HG02840 (cell line): ENCODE results near the gene CACNA1D.

Experiments used
- ATAC-seq: cut with Tn5 transposase; IDR thresholded peaks from one replicate; pipeline ENCODE4 v1.9.1; 2021; ENCODE audit warnings: mild to moderate bottlenecking, moderate library complexity, moderate number of reproducible peaks; ENCODE audit not compliant: unreplicated experiment, low FRiP score

CACNA1D gene

DNA sequence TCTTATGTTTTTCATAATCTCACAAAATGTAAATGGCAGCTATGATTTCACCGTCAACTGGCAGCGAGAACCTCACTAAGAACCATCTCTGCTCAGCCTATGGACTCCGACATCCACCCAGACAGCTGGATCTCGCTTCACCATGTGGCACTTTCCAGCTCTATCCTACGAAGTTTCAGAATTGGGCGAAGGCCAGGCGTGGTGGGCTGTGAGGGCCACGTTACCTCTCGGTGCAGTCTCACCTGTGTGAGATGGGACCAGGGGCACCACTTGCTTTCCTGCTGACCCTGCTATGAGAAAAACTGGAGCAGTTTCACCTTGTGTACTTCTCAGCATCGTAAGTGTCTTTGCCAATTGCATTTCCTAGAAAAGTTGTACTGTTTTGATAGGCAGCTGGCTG, 319.5 kb downstream of the CACNA1D start:
- no peak for ATAC-seq

DNA sequence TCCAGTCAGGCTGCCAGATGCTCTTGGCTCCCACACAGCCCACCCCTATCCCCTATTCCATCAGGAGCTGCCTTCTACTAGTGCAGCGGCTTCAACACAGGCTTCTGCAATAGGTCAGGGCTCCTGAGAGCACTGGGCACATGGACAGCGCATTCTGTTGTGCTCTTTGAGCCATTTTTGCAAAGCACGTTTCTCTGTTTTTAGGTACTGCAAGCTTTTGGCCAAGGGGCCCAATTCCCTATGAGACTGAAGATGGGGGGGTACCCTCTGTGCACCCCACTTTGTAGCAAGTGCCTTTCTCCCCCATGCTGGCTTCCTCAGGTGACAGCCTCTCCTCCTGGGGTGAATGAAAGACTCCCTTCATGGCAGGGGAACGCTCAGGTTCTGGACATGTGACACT, 320.7 kb downstream of the CACNA1D start:
- no peak for ATAC-seq

DNA sequence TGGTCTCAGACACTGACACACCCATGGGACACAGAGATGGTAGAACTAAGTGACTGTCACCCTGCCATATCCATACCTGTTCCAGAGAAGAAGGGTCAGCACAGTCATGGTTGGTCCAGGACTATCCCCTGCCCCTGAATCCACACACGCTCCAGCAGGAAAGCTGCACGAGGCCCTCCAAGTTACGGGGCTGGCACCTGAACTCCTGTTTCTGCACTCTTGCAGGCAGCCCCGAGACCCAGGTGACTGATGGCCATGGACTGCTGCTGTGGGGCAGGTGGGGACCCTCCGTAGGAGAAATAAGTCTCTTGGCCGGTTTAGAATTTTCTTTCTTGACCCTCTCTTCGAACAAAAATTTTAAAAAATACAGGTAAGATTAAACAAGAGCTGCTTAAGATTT, 321.2 kb downstream of the CACNA1D start:
- ATAC-seq: no peak

DNA sequence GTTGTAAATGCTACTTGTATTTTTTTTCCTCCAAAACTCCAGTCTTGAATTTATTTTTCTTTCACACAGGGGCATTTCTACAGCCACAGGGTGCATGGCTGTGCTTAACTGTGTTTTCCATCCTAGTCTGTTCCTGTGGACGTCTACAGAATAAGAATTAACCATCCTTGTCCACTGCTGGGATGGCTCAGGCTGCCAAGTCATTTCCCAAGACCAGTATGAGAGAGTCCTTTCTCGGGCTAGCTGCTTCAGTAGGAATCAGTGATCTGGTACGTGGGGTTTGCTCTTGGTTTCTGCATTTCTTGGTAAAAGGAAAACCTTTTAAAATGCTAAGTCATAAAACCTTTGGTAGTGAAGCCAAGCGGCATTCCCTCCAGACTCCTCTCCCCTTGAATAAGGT, 322.0 kb downstream of the CACNA1D start:
- no peak for ATAC-seq

DNA sequence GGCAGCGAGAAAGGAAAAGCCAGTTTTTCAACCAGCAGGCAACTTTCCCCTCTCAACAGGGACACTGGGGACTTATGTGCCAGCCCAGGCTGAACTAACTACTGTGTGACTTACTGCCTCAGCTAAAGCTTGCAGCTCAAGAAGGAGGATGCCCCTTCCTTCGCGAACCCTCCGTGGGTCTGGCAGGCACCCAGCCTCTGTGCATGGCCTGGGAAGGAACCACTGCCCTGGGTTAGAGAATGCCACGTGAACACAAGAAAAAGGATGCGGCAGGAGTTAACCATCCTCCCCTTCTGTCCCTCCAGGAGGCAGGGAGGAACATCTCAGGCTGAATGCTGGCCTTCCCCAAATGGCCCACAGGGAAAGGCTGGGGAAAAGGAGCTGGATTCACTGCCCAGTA, 322.8 kb downstream of the CACNA1D start:
- no peak for ATAC-seq

DNA sequence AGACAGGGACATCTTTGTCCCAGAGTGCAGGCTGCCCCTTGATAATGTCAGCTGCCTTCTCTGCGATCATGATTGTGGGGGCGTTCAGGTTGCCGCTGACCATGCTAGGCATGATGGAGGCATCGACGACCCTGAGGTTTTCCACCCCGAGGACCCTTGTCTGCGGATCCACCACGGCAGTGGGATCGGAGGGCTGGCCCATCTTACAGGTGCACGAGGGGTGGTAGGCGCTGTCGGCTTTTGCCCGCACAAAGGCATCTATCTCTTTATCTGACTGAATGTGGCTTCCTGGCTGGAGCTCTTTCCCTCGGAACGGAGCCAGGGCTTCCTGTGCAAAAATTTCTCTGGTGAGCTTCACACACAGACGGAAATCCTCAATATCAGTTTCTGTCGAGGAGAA, 323.4 kb downstream of the CACNA1D start:
- ATAC-seq: no peak

DNA sequence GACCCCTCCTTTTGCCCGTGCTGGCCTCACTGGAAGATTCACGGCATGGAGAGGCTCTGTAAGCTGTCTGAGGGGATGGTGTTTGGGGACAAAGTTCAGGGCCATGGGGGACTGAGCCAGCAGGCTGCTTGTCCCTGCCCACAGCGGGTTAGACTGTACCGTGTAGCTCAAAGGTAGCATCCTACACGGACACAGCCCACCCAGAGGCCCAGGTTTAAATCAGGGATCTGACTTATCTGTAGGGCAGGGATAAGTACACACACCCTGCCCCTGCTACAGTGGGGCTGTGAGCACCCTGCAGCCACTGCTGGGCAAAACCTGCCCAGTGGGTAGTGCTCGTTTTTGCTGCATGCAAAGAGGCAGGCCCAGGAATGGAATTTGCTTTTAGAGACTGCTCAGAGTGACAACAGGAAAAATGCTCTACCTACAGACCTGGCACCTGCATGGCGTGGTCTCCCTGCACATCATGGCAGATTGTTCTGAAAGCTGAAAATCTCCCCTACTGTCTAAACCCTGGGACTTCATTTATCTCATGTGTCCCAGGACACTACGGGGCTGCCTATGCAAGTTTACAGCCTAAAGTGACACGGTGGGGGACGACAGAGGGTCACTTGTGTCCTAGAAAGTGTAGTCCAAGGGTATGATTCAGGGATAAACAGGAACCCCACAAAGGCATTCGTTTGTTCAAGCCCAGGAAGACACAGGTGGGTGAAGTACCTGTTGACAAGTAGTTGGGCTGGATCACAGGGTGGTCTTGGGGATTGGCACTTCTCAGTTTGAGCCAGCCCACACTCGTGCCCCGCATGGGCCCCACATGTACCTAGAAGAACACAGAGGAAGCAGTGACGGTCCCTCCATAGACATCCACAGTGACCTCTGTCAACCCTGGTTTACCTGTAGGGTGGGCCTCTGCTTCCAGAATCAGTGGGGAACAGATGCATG, 324.1 kb downstream of the CACNA1D start:
- no peak for ATAC-seq

DNA sequence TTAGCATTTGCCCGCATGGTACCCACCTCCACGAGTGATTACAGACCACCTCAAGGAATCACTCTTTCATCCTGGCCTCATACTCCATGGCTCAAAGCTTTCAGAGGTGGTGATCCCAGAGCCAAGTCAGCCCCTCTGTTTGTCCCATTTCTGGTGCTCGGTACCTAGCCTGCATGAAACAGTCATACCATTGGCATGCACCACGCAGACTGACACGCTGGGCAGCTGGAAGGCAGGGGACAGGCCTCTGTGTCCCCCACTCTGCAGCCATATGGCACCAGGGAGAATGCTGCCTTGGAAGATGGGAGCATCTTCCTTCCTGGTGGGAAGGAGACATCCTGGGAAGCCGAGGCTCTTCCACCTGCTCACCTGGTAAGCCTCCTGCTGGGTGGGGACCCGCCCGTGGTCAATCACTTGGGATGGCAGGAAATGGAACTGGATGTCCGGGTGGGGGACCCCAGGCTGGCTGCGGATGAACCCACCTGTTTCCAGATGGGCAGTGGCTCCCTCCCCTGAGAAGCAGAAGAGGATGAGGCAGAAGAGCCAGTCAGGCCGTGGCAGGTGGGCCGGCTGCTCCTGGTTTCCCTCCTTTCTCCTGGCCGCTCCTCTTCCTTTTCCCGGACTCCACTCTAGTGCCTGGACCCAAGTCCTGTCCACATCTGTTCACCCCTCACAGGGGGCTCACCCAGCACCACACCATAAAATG, 324.9 kb downstream of the CACNA1D start:
- no peak for ATAC-seq

DNA sequence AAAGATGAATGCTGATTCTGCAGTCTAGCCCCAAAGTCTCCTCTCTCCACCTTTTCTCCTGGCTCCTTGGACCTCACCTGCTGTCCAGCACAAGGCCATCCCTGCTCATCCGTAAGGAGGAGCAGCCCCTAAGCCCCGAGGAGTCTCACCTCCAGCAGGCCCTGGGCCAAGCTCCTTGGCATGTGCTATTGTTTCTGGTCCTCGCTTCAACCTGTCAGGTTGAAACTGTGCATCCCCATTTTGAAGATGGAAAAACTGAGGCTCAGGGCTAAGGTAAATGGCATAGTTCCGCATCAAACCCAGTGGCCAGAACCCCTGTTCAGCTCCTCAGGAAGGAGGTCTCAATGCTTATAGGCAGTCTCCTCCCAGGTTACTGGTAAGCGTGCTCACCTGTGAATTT, 325.7 kb downstream of the CACNA1D start:
- no peak for ATAC-seq

DNA sequence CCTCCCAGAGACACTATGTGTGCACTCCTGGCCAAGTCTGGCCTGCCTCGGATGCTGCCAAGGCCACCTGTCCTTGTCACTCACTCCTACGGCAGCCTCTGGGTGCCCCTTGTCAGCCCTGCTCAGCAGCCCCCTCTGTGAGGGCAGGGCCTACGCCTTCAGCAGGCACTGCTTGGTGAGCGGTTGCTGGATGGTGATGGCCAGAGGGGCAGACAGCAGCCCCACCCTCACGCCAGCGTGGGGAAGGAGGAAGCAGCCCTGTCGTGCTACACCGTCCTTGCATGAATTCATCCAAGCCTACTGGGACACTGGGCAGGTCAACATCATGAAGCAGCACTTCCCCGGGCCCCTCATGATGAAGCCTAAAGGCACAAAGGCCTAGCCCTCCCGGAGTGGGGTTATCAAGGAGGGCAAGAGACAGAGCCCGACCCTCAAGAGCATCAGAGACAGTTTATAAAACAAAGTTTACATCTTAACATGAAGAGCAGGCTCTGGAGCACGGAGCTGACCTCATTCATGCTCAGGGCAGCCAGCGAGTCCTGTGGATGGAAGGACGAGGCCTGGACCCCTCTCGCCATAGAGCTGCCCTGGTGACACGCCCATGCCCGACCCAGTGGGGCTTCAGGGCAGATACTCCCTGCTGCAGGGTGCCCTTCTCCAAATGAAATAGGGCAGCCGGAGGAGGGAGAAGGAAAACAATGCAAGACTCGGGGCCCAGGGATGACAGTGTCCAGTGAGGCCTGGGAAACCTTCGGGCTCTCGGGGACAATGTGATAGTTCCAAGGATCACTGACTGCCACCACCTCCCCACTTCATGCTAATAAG, 326.6 kb downstream of the CACNA1D start:
- ATAC-seq: no peak

DNA sequence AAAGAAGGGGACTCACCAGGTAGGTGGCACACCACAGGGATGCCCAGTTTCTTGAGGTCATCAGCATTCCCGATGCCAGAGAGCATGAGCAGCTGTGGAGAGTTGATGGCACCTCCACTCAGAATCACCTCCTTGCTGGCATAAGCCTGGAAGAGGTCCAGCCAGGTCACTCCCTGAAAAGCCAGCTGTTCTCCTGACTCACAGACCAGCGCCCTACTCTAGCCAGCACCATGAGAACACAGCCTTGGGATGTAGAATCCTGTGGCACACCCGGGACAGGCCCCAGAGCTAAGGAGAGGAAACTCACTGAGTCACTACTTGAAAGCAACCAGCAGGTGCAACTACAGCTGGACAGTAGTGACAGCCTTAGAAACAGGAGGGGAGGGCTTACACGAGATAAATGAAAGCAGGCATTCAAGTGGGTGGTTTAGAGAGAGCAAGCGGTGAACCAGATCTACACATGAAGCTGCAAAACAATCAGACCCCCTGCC, 327.3 kb downstream of the CACNA1D start:
- ATAC-seq: no peak

DNA sequence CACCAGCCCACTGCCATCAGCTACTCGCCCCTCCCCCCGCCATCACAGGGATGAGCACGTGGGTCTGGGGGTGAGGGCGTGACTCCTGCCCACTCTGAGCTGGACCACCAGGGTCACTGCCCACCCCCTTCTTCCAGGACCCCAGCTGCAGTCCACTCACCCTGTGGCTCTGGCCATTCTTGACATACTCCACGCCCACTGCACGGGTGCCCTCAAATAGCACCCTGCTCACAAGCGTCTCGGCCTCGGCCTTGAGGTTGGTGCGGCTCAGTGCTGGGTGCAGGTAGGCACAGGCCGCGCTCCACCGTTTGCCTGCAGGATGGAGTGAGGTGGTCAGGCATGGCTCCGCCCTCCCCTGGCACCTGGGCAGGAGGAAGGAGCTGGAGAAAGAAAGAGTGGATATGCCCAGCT, 327.9 kb downstream of the CACNA1D start:
- ATAC-seq: no peak

DNA sequence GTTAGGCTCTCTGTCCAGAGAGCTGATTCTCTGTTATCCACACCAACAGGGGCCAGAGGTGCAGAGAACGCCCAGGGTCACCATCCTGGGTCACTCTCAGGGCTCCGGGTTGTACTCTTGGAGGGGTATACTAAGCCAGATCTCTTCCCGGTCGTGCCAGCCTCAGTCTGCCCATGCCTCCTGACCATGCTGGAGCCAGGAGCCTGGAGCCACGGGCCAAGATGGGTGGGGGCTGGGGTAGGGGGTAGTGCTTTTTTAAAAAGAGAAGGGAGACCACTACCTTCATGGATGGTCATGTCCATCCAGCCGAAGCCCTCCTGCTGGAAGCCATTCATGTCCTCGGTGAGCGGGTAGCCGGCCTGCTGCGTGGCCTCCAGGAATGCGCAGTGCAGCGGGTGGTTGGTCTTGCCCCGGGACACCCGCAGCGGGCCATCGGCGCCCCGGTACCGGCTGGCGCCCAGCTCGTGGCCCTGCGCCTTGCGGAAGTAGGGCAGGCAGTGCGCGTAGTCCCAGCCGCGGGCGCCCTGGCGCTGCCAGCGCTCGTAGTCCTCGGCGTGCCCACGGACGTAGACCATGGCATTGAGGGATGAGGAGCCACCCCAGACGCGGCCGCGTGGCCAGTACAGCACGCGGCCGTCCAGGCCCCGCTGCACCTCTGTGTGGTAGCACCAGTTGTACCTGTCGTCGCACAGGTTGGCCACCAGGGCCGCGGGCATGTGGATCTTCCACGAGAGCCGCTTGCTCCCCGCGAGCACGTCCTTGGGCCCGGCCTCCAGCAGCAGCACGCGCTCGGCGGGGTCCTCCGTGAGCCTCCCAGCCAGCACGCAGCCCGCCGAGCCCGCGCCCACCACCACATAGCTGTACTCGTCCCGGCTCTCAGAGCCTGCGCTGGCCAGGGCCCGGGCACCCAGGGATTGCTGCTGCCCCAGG, 328.9 kb downstream of the CACNA1D start:
- no peak for ATAC-seq

DNA sequence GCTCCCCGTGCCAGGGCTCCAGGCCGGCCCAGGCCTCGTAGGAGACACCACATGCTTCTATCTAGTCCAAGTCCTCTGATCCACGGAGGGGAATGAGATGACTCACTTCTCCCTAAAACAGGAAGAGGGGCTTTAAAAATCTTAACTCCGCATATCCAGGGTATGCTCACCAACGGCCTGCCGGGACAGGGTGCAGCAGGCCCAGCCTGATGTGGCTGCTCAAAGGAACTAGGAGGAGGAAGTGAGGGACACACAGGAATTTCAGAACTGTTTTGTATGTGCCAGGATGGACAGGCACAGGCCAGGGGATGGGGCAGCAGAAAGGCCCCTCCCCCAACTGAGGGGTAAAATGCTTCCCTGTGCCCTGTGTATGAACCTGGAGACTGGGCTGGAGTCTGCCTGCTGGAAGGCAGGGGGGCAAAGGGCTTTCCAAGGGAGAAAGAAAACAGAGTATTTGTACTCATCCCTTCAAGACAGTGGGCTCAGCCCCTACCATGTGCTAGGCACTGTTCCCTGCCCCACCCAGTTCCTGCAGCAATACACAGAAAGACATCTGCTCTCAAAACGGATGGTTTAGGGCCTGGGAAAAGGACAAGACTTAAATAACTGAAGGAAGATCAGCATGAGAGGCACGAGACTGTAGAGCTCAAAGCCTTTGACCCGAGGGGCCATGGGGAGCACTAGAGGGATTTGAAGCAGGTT, 329.7 kb downstream of the CACNA1D start:
- no peak for ATAC-seq

DNA sequence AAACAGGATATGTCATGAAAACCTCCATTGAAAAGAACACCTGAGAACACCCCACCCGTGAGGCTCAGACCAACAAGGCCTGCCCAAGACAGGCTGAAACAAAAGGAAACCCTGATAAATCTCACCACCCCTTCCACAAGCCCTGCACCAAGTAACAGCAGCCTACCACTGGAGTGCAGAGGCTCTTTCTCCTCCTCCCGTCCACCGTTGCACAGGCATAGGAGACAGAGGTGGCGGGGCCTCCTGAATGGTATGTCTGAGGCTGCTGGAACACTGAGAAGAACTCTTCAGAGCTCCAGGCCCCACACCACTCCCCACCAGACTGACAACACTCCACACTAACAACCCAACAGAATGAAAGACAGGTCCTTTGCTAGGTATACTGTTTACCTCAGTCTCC, 330.4 kb downstream of the CACNA1D start:
- no peak for ATAC-seq

DNA sequence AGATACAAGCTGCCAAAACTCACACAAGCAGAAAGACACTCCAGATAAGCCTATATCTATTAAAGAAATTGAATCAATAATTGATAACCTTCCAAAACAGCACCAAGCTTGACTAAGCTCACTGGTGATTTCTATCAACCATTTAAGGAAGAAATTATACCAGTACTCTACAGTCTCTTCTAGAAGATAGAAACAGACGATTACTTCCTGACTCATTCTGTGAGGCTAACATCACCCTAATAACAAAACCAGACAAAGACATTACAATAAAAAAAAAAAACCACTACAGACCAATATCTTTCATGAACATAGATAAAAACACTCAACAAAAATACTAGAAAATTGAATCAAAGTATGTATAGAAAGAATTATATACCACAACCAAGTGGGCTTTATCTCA, 331.6 kb downstream of the CACNA1D start:
- ATAC-seq: no peak

DNA sequence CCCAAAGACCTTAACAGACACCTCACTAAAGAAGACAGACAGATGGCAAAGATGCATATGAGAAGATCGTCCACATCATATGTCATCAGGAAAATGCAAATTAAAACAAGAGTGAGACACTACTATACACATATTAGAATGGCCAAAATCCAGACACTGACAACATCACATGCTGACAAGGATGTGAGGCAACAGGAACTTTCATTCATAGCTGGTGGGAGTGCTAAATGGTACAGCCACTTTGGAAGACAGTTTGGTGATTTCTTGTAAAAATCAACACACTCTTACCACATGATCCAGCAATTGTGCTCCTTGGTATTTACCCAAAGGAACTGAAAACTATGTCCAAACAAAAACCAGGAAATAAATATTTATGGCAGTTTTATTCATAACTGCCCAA, 334.2 kb downstream of the CACNA1D start:
- ATAC-seq: no peak

DNA sequence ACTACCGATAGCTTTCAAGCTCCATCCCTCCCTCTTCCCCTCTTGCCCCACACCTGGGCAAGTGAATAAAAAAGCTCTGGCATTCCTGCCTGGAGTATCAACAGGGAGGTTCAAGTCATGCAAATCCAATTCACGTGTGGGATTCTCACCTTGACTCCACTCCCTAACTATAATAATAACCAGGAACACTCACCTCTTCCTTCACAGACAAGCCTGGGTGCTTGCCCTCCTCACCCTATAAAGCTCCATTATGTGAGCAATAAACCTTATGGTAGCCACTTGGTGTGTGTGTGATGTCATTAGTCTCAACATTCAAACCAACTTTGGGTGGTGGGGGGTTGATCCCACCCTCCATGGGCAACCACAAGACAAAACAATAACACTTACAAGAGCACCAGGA, 335.2 kb downstream of the CACNA1D start:
- ATAC-seq: no peak

DNA sequence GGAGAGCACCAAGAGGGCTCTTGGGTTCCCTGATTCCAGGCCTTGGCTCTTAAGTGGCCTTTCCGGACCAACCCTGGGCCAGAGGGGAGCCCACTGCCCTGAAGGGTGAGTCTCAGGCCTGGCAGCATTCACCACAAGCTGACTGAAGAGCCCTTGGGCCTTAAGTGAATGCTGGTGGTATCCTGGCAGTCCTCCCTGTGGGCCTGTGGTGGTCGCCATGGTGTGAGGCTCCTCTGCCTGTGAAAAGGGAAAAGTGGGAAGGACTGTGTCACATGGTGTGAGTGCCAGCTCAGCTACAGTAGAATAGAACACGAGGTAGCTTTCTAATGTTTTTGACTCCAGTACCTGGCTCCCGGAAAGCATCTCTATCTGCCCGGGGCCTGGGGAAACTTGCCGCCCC, 336.5 kb downstream of the CACNA1D start:
- ATAC-seq: no peak
